Measurements from ENCODE around the gene CFAP299.

The CFAP299 gene

DNA sequence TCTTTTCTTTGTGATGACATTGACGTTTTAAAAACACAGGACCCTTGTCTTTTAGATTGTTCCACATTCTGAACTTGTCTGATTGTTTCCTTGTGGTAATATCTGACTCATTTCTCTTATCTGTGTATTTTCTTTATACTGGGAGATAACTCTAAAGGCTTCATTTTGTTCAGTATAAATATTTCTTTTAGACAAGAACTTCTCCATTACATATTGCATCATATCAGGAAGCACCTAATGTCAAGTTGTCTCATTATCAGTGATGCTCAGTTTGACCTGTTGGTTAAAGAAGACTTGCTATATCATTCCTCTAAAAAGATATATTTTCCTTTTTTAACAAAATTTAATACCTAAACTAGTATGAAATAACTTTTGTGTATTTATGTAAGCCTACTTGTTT, 542.7 kb downstream of the CFAP299 start:
- Histone ChIP-seq H2BK120ac (ENCODE audit: low read depth, low read length) (no peak overlapping the region), H3K4me2 (ENCODE audit: low read length) (no peak overlapping the region), H3K4me1 (ENCODE audit: control insufficient read depth, low read depth, low read length) (no peaks in the 10 kb centered on the region), H3K79me1 (ENCODE audit: low read length) (no peaks in the 10 kb centered on the region), H4K5ac (ENCODE audit: low read length) (no peak overlapping the region), H3K9ac (ENCODE audit: low read length) (no peak overlapping the region), H3K27ac (ENCODE audit: low read depth, low read length) (no peak overlapping the region), H3K4me3 (ENCODE audit: low read length) (no peak overlapping the region), H3K36me3 (ENCODE audit: control insufficient read depth, insufficient read depth, low read length) (no peaks in the 10 kb centered on the region), H3K56ac (ENCODE audit: low read length) (no peak overlapping the region), H3K23ac (ENCODE audit: low read length) (no peak overlapping the region), H3K27me3 (ENCODE audit: insufficient read depth, low read length, poor library complexity) (no peaks in the 10 kb centered on the region), H4K8ac (ENCODE audit: low read depth, low read length) (no peak overlapping the region), H3K4ac (ENCODE audit: low read depth, low read length) (no peak overlapping the region), H3K18ac (ENCODE audit: low read length) (no peak overlapping the region), H3K79me2 (ENCODE audit: control insufficient read depth, insufficient read depth, low read length) (no peaks in the 10 kb centered on the region), H2BK5ac (ENCODE audit: low read length) (no peak overlapping the region), H2AK5ac (ENCODE audit: low read length) (no peak overlapping the region), H2BK15ac (replicated peaks; ENCODE audit: low read depth) (no peak overlapping the region)
- WGBS (ENCODE audit: extremely low coverage, insufficient coverage, low lambda C conversion rate): no CpG with 5 or more reads among the region's 1 CpG
- DNase-seq: no peak

DNA sequence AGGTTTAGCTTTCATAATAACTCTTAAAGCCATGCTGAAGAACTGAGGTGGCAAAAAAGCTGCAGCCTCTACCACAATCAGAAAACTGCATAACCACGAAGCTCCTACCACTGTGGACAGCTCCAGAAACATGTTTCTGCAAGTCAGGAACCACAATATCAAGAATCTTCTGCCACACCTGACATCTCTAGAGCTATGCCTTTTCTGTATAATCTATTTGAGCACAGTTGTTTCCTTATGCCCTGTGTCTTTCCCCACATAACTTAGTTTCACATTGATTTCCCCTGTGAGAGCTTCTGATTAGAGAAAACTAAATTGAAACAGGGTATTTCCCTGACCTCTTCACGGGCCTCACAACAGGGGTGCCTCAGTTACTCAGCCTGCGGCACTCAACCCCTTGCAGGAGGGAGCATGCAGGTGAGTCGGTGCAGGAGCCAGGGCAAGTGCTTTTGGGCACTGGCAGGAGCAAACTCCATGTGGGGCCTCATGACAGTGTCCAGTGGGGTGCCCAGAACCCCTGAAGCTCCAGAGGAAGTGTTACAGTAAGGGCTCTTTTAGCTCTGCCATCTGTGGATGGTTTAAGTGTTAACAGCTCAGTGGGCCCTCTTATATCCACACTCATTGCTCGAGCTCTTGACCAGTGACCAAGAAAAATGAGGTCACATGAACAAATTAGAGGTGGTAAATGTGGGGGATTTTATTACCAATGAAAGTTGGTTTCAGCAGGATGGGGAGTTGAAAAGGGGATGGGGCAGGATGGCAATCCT, 562.2 kb downstream of the CFAP299 start:
- no peak overlapping the region for H3K27ac ChIP-seq (ENCODE audit: low read depth, low read length)
- H3K9ac ChIP-seq (ENCODE audit: low read length): no peak overlapping the region
- H4K5ac ChIP-seq (ENCODE audit: low read length): no peak overlapping the region
- no peak overlapping the region for H2AK5ac ChIP-seq (ENCODE audit: low read length)
- H3K23ac ChIP-seq (ENCODE audit: low read length): no peak overlapping the region
- no peaks in the 10 kb centered on the region for H3K4me1 ChIP-seq (ENCODE audit: control insufficient read depth, low read depth, low read length)
- H3K4ac ChIP-seq (ENCODE audit: low read depth, low read length): no peak overlapping the region
- H3K79me2 ChIP-seq (ENCODE audit: control insufficient read depth, insufficient read depth, low read length): no peaks in the 10 kb centered on the region
- no peak overlapping the region for H2BK5ac ChIP-seq (ENCODE audit: low read length)
- DNase-seq: no peak
- no peak overlapping the region for H4K8ac ChIP-seq (ENCODE audit: low read depth, low read length)
- no peak overlapping the region for H2BK15ac ChIP-seq (replicated peaks; ENCODE audit: low read depth)
- no peaks in the 10 kb centered on the region for H3K36me3 ChIP-seq (ENCODE audit: control insufficient read depth, insufficient read depth, low read length)
- H3K4me3 ChIP-seq (ENCODE audit: low read length): no peak overlapping the region
- no CpG with 5 or more reads among the region's 5 CpGs for WGBS (ENCODE audit: extremely low coverage, insufficient coverage, low lambda C conversion rate)
- no peak overlapping the region for H3K4me2 ChIP-seq (ENCODE audit: low read length)
- H3K56ac ChIP-seq (ENCODE audit: low read length): no peak overlapping the region
- no peak overlapping the region for H3K18ac ChIP-seq (ENCODE audit: low read length)
- no peak overlapping the region for H2BK120ac ChIP-seq (ENCODE audit: low read depth, low read length)
- H3K27me3 ChIP-seq (ENCODE audit: insufficient read depth, low read length, poor library complexity): no peaks in the 10 kb centered on the region
- H3K79me1 ChIP-seq (ENCODE audit: low read length): no peaks in the 10 kb centered on the region

DNA sequence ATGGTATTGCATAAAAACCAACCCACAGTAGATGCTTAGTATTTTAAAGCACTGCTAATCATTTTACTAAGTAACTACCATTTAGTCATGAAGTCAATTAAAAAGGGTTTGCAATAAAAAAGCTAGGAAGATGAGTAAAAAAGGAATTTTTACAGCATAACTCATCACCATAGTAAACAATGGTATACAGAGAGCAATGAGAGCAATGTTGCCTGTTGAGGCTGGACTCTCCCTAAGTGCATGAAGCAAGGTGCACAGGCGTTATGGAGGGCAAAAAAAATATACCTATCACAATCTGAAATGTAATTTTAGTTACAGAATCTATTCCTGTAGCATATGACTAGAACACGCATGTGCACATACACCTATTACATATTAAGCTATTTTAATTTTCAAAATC, 565.4 kb downstream of the CFAP299 start:
- no peak overlapping the region for H3K23ac ChIP-seq (ENCODE audit: low read length)

DNA sequence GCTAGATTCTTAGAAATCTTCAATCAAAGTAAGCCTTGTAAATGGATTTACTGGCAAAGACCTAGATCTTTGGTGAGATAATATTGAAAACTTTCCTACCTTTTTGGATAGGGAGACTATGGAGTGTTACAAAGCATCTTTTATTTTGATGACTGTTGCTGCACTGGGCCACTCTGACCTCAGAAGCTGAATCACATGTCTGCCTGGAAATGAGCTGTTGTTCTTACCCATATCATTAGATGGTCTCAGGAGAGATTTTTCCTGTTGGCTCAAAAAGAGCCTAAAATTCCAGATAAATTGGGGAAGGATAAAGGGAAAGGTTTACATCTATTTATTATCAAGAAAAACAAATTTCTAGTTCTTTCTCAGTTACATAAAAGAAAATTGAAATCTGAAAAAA, 567.5 kb downstream of the CFAP299 start:
- Histone ChIP-seq H2BK5ac (ENCODE audit: low read length) (no peak overlapping the region), H3K4me3 (ENCODE audit: low read length) (no peak overlapping the region), H3K27me3 (ENCODE audit: insufficient read depth, low read length, poor library complexity) (no peaks in the 10 kb centered on the region), H3K79me2 (ENCODE audit: control insufficient read depth, insufficient read depth, low read length) (no peaks in the 10 kb centered on the region), H2BK15ac (replicated peaks; ENCODE audit: low read depth) (no peak overlapping the region), H2BK120ac (ENCODE audit: low read depth, low read length) (no peak overlapping the region), H3K79me1 (ENCODE audit: low read length) (no peaks in the 10 kb centered on the region), H4K5ac (ENCODE audit: low read length) (no peak overlapping the region), H3K9ac (ENCODE audit: low read length) (no peak overlapping the region), H3K4ac (ENCODE audit: low read depth, low read length) (no peak overlapping the region), H3K27ac (ENCODE audit: low read depth, low read length) (no peak overlapping the region), H3K18ac (ENCODE audit: low read length) (no peak overlapping the region), H3K4me1 (ENCODE audit: control insufficient read depth, low read depth, low read length) (no peaks in the 10 kb centered on the region), H3K4me2 (ENCODE audit: low read length) (no peak overlapping the region), H4K8ac (ENCODE audit: low read depth, low read length) (no peak overlapping the region), H2AK5ac (ENCODE audit: low read length) (no peak overlapping the region), H3K56ac (ENCODE audit: low read length) (no peak overlapping the region), H3K23ac (ENCODE audit: low read length) (no peak overlapping the region), H3K36me3 (ENCODE audit: control insufficient read depth, insufficient read depth, low read length) (no peaks in the 10 kb centered on the region)
- no peak for DNase-seq

More for the DNA sequence above, 565.4 kb downstream of the CFAP299 start:
- H3K9ac ChIP-seq (ENCODE audit: low read length): no peak overlapping the region
- H3K4me1 ChIP-seq (ENCODE audit: control insufficient read depth, low read depth, low read length): no peaks in the 10 kb centered on the region
- H3K36me3 ChIP-seq (ENCODE audit: control insufficient read depth, insufficient read depth, low read length): no peaks in the 10 kb centered on the region
- no peak overlapping the region for H4K5ac ChIP-seq (ENCODE audit: low read length)
- DNase-seq: no peak
- no peak overlapping the region for H3K4me3 ChIP-seq (ENCODE audit: low read length)
- no peaks in the 10 kb centered on the region for H3K79me1 ChIP-seq (ENCODE audit: low read length)
- H2AK5ac ChIP-seq (ENCODE audit: low read length): no peak overlapping the region
- no peaks in the 10 kb centered on the region for H3K79me2 ChIP-seq (ENCODE audit: control insufficient read depth, insufficient read depth, low read length)
- no peak overlapping the region for H2BK15ac ChIP-seq (replicated peaks; ENCODE audit: low read depth)
- H3K18ac ChIP-seq (ENCODE audit: low read length): no peak overlapping the region
- no peak overlapping the region for H2BK120ac ChIP-seq (ENCODE audit: low read depth, low read length)
- no peak overlapping the region for H4K8ac ChIP-seq (ENCODE audit: low read depth, low read length)
- no peak overlapping the region for H2BK5ac ChIP-seq (ENCODE audit: low read length)
- WGBS (ENCODE audit: extremely low coverage, insufficient coverage, low lambda C conversion rate): no CpG with 5 or more reads among the region's 2 CpGs
- no peak overlapping the region for H3K4me2 ChIP-seq (ENCODE audit: low read length)
- H3K27me3 ChIP-seq (ENCODE audit: insufficient read depth, low read length, poor library complexity): no peaks in the 10 kb centered on the region
- no peak overlapping the region for H3K56ac ChIP-seq (ENCODE audit: low read length)
- no peak overlapping the region for H3K4ac ChIP-seq (ENCODE audit: low read depth, low read length)
- no peak overlapping the region for H3K27ac ChIP-seq (ENCODE audit: low read depth, low read length)

DNA sequence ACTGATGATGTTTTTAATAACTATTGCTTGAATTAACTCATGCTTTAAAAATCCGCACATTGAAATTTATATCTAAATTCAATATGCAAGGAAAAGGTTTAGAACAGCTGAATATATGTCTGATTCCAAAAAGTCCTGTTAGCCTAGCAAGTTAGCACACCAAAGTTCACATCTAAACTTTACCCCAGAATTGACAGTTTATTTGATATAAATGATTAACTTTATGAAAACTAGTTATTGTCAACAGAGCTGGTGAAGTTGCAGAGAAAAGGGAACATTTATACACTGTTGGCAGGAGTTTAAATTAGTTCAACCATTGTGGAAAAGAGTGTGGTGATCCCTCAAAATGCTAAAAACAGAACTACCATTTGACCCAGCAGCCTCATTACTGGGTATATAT, 574.4 kb downstream of the CFAP299 start:
- no peaks in the 10 kb centered on the region for H3K79me1 ChIP-seq (ENCODE audit: low read length)
- no CpG with 5 or more reads among the region's 1 CpG for WGBS (ENCODE audit: extremely low coverage, insufficient coverage, low lambda C conversion rate)
- no peaks in the 10 kb centered on the region for H3K36me3 ChIP-seq (ENCODE audit: control insufficient read depth, insufficient read depth, low read length)
- no peaks in the 10 kb centered on the region for H3K27me3 ChIP-seq (ENCODE audit: insufficient read depth, low read length, poor library complexity)
- H4K5ac ChIP-seq (ENCODE audit: low read length): no peak overlapping the region
- H3K56ac ChIP-seq (ENCODE audit: low read length): no peak overlapping the region
- no peak for DNase-seq
- H3K27ac ChIP-seq (ENCODE audit: low read depth, low read length): no peak overlapping the region
- no peak overlapping the region for H2BK15ac ChIP-seq (replicated peaks; ENCODE audit: low read depth)
- no peaks in the 10 kb centered on the region for H3K79me2 ChIP-seq (ENCODE audit: control insufficient read depth, insufficient read depth, low read length)
- no peak overlapping the region for H3K4ac ChIP-seq (ENCODE audit: low read depth, low read length)
- no peak overlapping the region for H2AK5ac ChIP-seq (ENCODE audit: low read length)
- H2BK120ac ChIP-seq (ENCODE audit: low read depth, low read length): no peak overlapping the region
- no peak overlapping the region for H3K9ac ChIP-seq (ENCODE audit: low read length)
- H3K4me1 ChIP-seq (ENCODE audit: control insufficient read depth, low read depth, low read length): no peaks in the 10 kb centered on the region
- H3K18ac ChIP-seq (ENCODE audit: low read length): no peak overlapping the region
- H3K4me3 ChIP-seq (ENCODE audit: low read length): no peak overlapping the region
- H2BK5ac ChIP-seq (ENCODE audit: low read length): no peak overlapping the region
- H3K4me2 ChIP-seq (ENCODE audit: low read length): no peak overlapping the region
- no peak overlapping the region for H4K8ac ChIP-seq (ENCODE audit: low read depth, low read length)
- no peak overlapping the region for H3K23ac ChIP-seq (ENCODE audit: low read length)

DNA sequence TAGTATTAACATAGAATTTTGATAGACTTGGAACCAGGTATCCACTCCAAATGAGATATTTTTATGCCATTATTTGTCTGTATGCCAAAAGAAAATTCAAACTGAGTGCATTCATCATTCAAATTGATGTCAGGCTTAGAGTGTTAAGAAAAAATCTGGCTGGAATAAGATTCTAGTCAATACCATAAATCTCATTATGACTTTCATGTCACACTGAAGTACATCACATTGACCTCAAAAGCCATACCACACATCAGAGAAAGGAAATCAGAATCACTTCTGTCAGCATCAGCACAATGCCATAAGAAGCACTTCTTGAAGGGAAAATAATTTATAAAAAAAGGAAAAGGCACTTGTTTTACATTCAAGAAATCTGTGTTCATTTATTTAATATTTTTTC, 575.9 kb downstream of the CFAP299 start:
- Histone ChIP-seq H3K27ac (ENCODE audit: low read depth, low read length) (no peak overlapping the region), H3K4ac (ENCODE audit: low read depth, low read length) (no peak overlapping the region), H3K79me2 (ENCODE audit: control insufficient read depth, insufficient read depth, low read length) (no peaks in the 10 kb centered on the region), H4K5ac (ENCODE audit: low read length) (no peak overlapping the region), H3K56ac (ENCODE audit: low read length) (no peak overlapping the region), H3K4me2 (ENCODE audit: low read length) (no peak overlapping the region), H3K79me1 (ENCODE audit: low read length) (no peaks in the 10 kb centered on the region), H3K23ac (ENCODE audit: low read length) (no peak overlapping the region), H3K36me3 (ENCODE audit: control insufficient read depth, insufficient read depth, low read length) (no peaks in the 10 kb centered on the region), H4K8ac (ENCODE audit: low read depth, low read length) (no peak overlapping the region), H2BK120ac (ENCODE audit: low read depth, low read length) (no peak overlapping the region), H3K4me3 (ENCODE audit: low read length) (no peak overlapping the region), H3K4me1 (ENCODE audit: control insufficient read depth, low read depth, low read length) (no peaks in the 10 kb centered on the region), H3K18ac (ENCODE audit: low read length) (no peak overlapping the region), H3K9ac (ENCODE audit: low read length) (no peak overlapping the region), H3K27me3 (ENCODE audit: insufficient read depth, low read length, poor library complexity) (no peaks in the 10 kb centered on the region), H2BK5ac (ENCODE audit: low read length) (no peak overlapping the region), H2AK5ac (ENCODE audit: low read length) (no peak overlapping the region), H2BK15ac (replicated peaks; ENCODE audit: low read depth) (no peak overlapping the region)
- DNase-seq: no peak

All from mesendoderm (in vitro differentiated cells).